WERI-Rb-1 (cell line): ENCODE results near the gene NCF4.

ENCODE experiments used
- DNase-seq: peaks from one replicate; pipeline ENCODE4 v3.0.0-alpha.2; 2020
- H3K27ac ChIP-seq: fragments of 250-450 bp; sonication (Bioruptor Pico); 2 replicates; pipeline ENCODE4 v1.5.1; 2020; ENCODE audit warnings: mild to moderate bottlenecking, moderate library complexity
- H3K27me3 ChIP-seq: fragments of 250-450 bp; sonication (Bioruptor Pico); 2 replicates; pipeline ENCODE4 v1.5.1; 2021; ENCODE audit warnings: mild to moderate bottlenecking, low read depth, moderate library complexity; ENCODE audit not compliant: insufficient read depth, severe bottlenecking
- H3K36me3 ChIP-seq: fragments of 250-450 bp; sonication (Bioruptor Pico); 2 replicates; pipeline ENCODE4 v1.5.1; 2020; ENCODE audit warnings: mild to moderate bottlenecking, moderate library complexity
- H3K4me3 ChIP-seq: 2 replicates; pipeline ENCODE4 v1.5.1; 2011; ENCODE audit warnings: low read depth, mild to moderate bottlenecking, control low read depth, low read length
- H3K9me3 ChIP-seq: fragments of 250-450 bp; sonication (Bioruptor Pico); 2 replicates; pipeline ENCODE4 v1.5.1; 2021; ENCODE audit warnings: mild to moderate bottlenecking, moderate library complexity; ENCODE audit not compliant: severe bottlenecking
- CTCF ChIP-seq: IDR thresholded peaks from 2 replicates; pipeline ENCODE4 v1.5.1; 2011; ENCODE audit warnings: low read depth, mild to moderate bottlenecking, control low read depth, inconsistent platforms, low read length

The NCF4 gene

DNA sequence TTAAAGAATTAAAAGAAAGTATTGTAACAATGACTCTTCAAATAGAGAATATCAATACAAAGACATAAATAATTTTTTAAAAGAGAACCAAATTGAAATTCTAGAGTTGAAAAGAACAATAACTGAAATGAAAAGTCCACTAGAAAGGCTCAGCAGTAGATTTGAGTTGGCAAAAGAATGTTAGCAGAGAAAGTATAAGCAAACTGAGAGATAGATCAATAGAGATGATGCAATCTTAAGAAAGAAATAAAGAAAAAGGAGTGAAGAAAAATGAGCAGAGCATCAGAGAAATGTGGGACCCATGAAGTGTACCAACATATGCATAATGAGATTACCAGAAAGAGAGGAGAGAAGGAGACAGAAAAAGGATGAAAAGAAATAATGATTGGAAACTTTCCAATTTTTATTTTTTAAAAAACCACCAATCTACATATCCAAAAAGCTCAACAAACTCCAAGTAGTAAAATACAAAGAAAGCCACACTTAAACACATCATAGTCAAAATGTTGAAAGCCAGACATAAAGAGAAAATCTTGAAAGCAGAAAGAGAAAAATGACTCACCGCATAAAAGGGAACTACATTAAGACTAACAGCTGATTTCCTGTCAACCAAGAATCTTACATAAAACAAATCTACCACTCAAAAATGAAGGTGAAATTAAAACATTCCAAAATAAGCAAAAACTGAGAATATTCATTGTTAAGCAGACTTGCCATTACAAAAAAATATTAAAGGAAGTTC is 20.9 kb downstream of the NCF4 start:
- Histone ChIP-seq H3K9me3 (peaks cover 27% of the 10 kb centered on the region), H3K27ac (no peak overlapping the region), H3K27me3 (peaks cover 88% of the 10 kb centered on the region), H3K36me3 (no peaks in the 10 kb centered on the region), H3K4me3 (no peak overlapping the region)
- TF ChIP-seq CTCF, result no peak
- DNase-seq, result no peak

GRCh38 chr22:36884349-36885158 is 23.7 kb downstream of the NCF4 start:
- no peak overlapping the region for H3K27ac ChIP-seq
- peaks cover 82% of the 10 kb centered on the region for H3K27me3 ChIP-seq
- H3K36me3 ChIP-seq, result no peaks in the 10 kb centered on the region
- TF ChIP-seq CTCF, result no peak
- no peak overlapping the region for H3K4me3 ChIP-seq
- DNase-seq, result no peak
- H3K9me3 ChIP-seq, result peaks cover 27% of the 10 kb centered on the region

DNA sequence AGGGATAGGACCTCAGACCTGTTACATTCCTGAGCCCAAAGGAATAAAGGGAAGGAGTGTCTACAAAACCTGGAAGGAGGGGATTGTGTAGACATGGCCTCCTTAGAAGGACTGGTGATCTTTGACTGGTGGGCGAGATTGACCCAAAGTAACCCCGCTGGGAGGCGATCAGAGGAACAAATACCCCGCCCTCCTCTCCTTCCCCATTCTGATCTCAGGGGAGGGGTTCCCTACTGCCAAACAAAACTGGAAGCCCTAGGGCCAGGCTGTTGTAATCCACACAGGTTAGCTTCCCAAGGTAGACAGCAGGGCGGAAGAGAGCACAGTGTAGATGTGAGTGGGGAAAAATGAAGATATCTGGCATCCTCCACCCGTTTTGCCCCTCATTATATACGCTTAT is 24.7 kb downstream of the NCF4 start:
- TF ChIP-seq CTCF, result no peak
- Histone ChIP-seq H3K27me3 (peaks cover 83% of the 10 kb centered on the region), H3K9me3 (peaks cover 24% of the 10 kb centered on the region), H3K27ac (no peak overlapping the region), H3K4me3 (no peak overlapping the region), H3K36me3 (no peaks in the 10 kb centered on the region)
- no peak for DNase-seq

DNA sequence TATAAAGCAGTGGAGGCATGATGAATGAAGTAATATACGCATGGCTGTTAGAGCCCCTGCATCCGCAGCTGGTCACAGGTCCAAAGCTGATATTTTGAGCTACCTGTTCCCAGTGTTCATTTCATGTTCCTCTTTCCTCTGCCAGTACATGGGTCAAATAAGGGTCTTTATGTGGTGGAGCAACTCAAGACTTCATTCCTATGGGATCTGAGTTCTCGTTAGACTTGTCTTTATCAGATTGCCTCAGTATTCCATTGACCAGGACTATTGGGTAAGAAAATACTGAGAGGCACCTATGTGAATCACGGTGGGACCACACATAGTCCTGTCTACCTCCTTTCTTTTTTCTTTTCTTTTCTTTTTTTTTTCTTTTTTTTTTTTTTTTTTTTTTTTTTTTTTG is 25.2 kb downstream of the NCF4 start:
- no peaks in the 10 kb centered on the region for H3K36me3 ChIP-seq
- TF ChIP-seq CTCF, result no peak
- H3K4me3 ChIP-seq, result no peak overlapping the region
- DNase-seq, result no peak
- peaks cover 79% of the 10 kb centered on the region for H3K27me3 ChIP-seq
- no peak overlapping the region for H3K27ac ChIP-seq
- peaks cover 19% of the 10 kb centered on the region for H3K9me3 ChIP-seq

DNA sequence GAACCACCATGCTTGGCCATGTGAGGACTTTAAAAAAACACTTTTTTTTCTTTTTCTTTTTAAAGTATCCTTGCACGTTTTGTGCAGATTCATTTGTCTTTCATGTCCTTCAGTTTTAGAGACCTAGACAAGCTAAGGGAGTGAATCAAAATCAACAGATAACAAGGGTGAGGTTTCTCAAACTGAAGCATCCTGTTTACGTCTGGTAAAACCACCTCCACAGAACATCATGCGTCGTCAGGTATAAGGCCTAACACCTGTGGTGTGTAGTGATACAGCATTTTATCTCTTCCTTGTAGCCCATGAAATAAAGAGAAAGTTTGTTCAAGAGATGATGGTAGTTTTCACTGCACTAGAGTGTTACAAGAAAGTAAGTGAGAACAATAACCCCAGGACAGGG is 26.4 kb downstream of the NCF4 start:
- Histone ChIP-seq H3K27me3 (peaks cover 76% of the 10 kb centered on the region), H3K9me3 (peaks cover 9% of the 10 kb centered on the region), H3K36me3 (no peaks in the 10 kb centered on the region), H3K27ac (no peak overlapping the region), H3K4me3 (no peak overlapping the region)
- TF ChIP-seq CTCF, result no peak
- no peak for DNase-seq
